22Rv1 (cell line): ENCODE data around the gene WRNIP1.

Experiments
- H3K27ac ChIP-seq: fragments of 450-650 bp; 2 replicates; pipeline ENCODE4 v1.5.1; 2017
- CTCF ChIP-seq: fragments of 450-650 bp; IDR thresholded peaks from 2 replicates; pipeline ENCODE4 v1.5.1; 2017; ENCODE audit warnings: mild to moderate bottlenecking
- ZFX ChIP-seq: fragments of 450-650 bp; IDR thresholded peaks from 2 replicates; pipeline ENCODE4 v1.6.1; 2017; ENCODE audit warnings: antibody characterized with exemption, borderline replicate concordance

The WRNIP1 gene

GRCh38 chr6:2786269-2786668 lies 21.1 kb downstream of the WRNIP1 start:
- no peak for TF ChIP-seq CTCF
- TF ChIP-seq ZFX, result no peak
- H3K27ac ChIP-seq, result no peak overlapping the region

GRCh38 chr6:2790588-2791449 lies 25.6 kb downstream of the WRNIP1 start:
- TF ChIP-seq ZFX (no peak), CTCF (peak; percentile 85)

GRCh38 chr6:2791450-2791974 lies 26.3 kb downstream of the WRNIP1 start:
- H3K27ac ChIP-seq, result no peak overlapping the region
- TF ChIP-seq CTCF (peak; percentile 55), ZFX (no peak)

More at GRCh38 chr6:2790588-2791449, 25.6 kb downstream of the WRNIP1 start:
- H3K27ac ChIP-seq, result no peak overlapping the region

GRCh38 chr6:2792330-2793110 lies 27.3 kb downstream of the WRNIP1 start:
- no peak overlapping the region for H3K27ac ChIP-seq

GRCh38 chr6:2793534-2794151 lies 28.4 kb downstream of the WRNIP1 start:
- no peak for TF ChIP-seq ZFX
- no peak for TF ChIP-seq CTCF
- no peak overlapping the region for H3K27ac ChIP-seq

More at GRCh38 chr6:2792330-2793110, 27.3 kb downstream of the WRNIP1 start:
- TF ChIP-seq CTCF (no peak), ZFX (no peak)

GRCh38 chr6:2794171-2794730 lies 29.1 kb downstream of the WRNIP1 start:
- no peak for TF ChIP-seq ZFX
- no peak for TF ChIP-seq CTCF
- H3K27ac ChIP-seq, result no peak overlapping the region
